Tibial nerve (tissue), 4 donors: ENCODE data around the gene TLR5.

ENCODE experiments used
- CTCF ChIP-seq, 5 experiments: fragments of 200-600 bp in 3 of 5; fragments of 450-650 bp in 2 of 5; sonication (generic) in 3 of 5; IDR thresholded peaks; one replicate each; pipeline ENCODE4 v1.5.1; 2016 to 2019; ENCODE audit warnings: antibody characterized with exemption in 5 of 5, mild to moderate bottlenecking in 3 of 5, moderate library complexity in 2 of 5
- EP300 ChIP-seq, 2 donors: sonication (generic); formaldehyde crosslinking; IDR thresholded peaks; one replicate each; pipeline ENCODE4 v1.6.1; 2017; ENCODE audit warnings: antibody characterized with exemption in 2 of 2, mild to moderate bottlenecking in 1 of 2
- POLR2A ChIP-seq, 2 donors: fragments of 450-650 bp; IDR thresholded peaks; one replicate each; pipeline ENCODE4 v1.6.1; 2017; ENCODE audit warnings: antibody characterized with exemption in 2 of 2, mild to moderate bottlenecking in 2 of 2, moderate library complexity in 2 of 2

- no peak for TF ChIP-seq CTCF (IDR thresholded peaks at IDR 0.05)
- TF ChIP-seq POLR2A (IDR thresholded peaks at IDR 0.05): no peak
- TF ChIP-seq EP300 (IDR thresholded peaks at IDR 0.05): no peak
Observed at GRCh38 chr1:223183268-223183862, 40.3 kb upstream of the TLR5 start.
